ENCODE measurements around the gene GPR158.
"Not testable (repeated sequence)": the region's sequence is repeated elsewhere in the genome, so short reads cannot be mapped to it uniquely, and the experiment has no call there.

Gene GPR158

GRCh38 chr10:25317596-25318211, 142.9 kb downstream of the GPR158 start:
- not testable (repeated sequence) for DNase-seq

DNA sequence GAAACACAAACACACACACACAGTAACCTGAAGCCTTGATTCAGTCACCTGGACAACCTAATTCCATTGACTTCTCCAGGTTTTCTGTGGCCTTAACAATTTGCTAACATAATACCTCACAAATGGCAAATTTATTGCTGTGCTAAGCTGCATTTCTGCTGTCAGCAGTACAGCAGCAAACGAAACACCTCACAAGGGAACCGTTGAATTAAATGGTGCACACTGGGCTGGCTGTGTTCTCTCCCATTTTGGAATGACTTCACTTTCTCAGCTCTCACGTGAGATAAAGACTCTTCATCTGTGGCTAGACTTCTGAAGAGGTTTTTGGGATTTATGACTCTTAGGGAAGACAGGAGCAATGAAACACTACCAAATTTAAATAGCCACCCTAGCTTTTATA, 152.5 kb downstream of the GPR158 start:
- DNase-seq = no peak

GRCh38 chr10:25328361-25328760, 153.6 kb downstream of the GPR158 start:
- DNase-seq = no peak

DNA sequence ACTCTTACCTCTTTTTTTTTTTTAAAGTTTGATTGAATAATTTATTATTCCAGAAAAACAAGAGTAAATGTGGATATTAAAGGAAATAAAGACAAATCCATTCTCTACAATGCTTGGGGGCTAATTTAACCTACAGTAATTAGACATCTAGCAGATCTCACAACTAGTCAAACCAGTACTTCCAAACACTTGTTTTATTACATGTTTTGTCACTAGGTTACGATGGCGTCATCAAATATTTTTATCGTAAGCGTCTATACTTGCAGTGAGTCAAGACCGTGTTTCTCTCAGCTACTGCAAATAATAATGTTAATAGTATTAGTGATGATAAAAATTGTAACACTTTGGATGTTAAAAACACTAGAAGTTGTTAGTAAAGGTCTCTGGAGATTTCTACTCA, 154.8 kb downstream of the GPR158 start:
- not testable (repeated sequence) for DNase-seq

GRCh38 chr10:25334445-25334844, 159.6 kb downstream of the GPR158 start:
- no peak for DNase-seq

GRCh38 chr10:25336330-25336729, 161.5 kb downstream of the GPR158 start:
- DNase-seq = no peak

DNA sequence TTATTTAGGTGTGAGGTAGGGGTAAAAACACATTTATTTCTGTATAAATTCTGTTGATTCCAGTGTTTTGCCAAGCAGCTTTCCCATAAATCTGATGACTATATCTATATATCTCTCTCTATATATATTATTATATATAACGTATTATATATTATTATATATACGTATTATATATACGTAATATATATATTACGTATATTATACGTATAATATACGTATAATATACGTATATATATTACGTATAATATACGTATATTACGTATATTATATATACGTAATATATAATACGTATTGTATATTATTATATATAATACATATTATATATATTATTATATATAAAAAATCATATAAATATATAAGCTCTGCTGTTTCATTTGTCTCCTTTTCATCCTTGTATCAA, 163.5 kb downstream of the GPR158 start:
- DNase-seq = no peak

DNA sequence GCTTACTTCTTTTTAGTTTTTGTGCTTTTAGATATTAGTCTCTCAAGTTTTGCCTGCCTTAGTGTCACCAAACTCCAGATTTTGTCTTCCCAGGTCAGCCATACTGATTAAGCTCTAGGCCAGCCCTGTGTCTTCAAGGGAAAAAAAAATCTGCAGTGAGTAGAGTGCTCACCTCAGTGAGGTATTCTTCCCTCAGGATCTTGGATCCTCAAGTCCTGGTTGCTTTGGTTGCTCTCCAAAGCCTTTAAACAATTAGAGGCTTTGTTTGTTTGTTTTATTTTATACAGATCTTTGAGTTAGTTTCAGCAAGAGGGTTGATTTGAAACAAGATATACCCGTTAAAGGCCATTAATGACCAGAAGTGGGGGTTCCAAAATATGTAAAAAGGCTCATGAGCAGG, 165.2 kb downstream of the GPR158 start:
- no peak for DNase-seq

- DNase-seq = no peak
Observed at GRCh38 chr10:25349520-25349919, 174.7 kb downstream of the GPR158 start.

- DNase-seq = no peak
Observed at GRCh38 chr10:25356609-25357008, 181.8 kb downstream of the GPR158 start.

- no peak for DNase-seq
Observed at GRCh38 chr10:25357269-25357668, 182.5 kb downstream of the GPR158 start.

DNA sequence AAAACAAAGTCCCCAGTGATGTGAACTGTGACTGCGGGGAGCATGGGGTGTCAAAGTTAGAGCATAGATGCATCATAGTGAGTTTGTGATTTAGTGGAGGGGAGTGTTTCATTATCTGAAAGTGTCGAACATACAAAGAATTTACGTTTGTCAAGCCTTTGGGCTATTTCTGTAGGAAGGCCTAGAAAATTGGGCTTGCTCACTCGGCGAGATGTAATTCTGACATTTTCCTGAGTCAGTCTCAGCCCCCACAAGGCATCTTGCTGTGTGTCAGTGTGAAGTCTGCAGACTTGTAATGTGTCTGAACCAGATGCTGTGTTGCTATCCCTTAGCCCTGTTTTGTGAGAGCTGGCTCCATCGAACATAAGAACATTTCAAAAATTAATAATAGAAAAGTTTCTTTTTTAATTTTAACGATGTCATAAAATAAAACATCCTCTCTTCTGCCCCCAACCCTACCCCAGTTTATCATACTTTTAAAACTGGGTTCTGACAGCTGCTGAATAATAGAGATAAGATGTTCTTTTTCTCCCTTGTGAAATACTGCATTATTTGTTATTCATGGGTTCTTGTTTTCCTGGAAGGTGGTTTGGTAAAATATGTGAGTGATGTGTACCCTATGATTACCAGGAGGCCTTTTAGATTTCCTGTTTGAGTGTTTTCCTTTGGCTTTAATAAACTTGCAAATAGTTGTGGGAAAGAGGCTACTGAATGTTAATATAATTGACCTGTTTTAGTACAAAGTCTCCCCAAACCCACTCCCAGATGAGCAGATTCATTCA, 207.4 kb downstream of the GPR158 start:
- DNase-seq = no peak

DNA sequence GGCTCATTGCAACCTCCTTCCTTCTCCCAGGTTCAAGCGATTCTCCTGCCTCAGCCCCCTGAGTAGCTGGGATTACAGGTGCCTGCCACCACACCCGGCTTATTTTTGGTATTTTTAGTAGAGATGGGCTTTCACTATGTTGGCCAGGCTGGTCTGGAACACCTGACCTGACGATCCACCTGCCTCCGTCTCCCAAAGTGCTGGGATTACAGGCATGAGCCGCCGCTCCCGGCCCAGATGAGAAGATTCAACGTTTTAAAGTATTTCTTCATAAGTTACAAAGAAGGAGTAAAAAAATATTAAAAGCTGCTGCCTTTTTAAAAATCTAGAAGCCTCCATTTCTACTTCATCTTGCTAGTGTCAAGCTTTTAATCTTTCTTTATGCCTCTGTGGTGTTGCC, 208.1 kb downstream of the GPR158 start:
- DNase-seq = not testable (repeated sequence)

GRCh38 chr10:25383686-25384085, 208.9 kb downstream of the GPR158 start:
- no peak for DNase-seq

DNA sequence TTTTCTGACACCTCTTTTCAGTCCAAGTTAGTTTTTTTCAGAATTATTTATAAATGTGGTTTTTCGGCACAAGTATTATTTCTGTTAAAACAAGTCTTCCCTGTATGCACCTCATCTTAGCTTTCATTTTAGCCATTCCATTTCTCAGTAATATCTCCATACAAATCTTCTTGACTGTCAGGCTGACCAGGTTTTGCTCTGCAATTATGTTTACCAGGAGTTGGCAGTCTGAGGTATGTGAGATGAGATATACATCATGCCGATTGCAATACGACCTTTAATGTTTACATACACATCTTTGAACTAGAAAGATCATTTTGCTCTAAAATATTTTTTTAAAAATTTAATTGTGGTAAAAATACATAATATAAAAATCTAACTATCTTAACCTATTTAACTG, 209.8 kb downstream of the GPR158 start:
- DNase-seq = no peak

DNA sequence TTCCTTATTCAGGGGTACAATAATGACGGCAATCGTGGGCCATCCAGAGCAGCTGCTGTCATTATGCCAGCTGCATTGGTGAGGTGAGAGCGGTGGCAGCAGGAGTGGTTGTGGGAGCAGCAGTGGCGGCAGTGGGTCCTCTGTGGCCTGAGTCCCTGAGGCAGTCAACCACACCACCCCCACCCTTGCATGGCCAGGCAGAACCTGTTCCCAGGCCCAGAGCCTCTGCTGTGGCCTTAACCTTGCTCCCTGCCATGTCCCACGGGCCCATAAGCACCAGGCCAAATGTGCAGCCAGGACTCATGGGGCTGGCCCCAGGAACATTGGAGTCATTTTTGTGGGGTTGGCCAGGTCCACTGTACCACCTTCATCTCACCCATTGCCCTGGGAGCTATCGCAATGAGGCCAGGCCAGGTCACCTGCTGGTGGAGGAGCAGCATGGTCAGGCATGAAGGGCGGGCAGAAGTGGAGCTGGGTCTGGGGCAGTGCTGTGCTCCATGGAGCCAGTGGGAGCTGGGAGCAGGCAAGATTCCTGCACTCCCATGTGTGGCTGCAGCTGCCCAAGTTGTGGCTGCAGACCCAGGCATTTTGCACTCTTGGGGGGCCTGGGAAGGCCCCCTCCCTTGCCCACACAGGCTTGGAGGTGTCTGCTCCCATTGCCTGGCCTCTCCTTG, 213.5 kb downstream of the GPR158 start:
- DNase-seq = no peak

- DNase-seq = no peak
Observed at GRCh38 chr10:25388862-25389206, 214.0 kb downstream of the GPR158 start.

DNA sequence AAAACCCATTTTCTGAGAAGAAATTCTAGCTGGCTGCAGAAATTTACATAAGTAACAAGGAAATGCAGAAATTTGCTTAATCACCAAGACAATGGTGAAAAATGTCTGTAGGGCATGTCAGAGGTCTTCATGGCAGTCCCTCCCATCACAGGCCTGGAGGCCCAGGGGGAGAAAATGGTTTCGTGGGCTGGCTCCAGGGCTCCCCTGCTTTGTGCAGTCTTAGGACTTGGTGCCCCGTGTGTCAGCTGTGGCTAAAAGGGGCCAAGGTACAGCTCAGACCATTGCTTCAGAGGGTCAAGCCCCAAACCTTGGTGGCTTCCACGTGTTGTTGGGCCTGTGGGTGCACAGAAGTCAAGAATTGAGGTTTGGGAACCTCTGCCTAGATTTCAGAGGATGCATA, 215.9 kb downstream of the GPR158 start:
- DNase-seq = no peak

DNA sequence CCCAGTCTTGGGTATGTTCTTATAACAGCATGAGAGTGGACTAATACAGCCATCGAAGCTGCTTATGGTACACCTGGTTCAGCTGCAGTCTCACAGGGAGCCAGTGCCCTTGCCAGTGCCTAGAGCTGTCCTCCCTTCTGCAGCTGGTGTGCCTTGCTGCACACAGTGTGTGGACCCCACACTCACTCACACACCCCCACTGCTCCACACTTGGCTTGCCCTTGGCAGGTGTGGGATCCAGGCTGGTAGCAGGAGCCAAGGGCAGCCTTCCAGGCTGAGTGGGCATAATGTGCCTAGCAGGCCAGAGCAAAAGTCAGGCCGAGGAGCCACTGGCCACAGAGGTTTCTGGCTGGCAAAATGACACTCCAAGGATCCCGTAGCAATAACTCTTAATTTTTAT, 217.3 kb downstream of the GPR158 start:
- DNase-seq = no peak

DNA sequence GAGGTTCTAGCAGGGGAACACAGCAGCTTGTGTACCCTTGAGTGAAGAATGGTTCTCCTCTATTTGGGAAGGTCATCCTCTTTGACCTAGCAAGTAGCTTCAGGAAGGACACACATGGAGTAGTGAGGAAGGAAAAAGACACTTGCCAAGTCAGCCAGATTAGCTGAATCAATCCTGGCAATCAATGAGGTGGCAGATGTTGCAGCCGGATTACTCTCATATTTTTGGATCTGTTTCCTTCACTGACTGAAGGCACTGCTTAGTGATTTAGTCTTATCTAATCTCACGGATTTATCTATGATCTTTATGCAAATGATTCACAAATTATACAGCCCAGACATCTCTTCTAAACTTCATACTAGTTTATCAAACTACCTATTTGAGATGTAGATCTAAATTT, 218.8 kb downstream of the GPR158 start:
- no peak for DNase-seq

GRCh38 chr10:25398680-25399079, 223.9 kb downstream of the GPR158 start:
- DNase-seq = no peak

DNA sequence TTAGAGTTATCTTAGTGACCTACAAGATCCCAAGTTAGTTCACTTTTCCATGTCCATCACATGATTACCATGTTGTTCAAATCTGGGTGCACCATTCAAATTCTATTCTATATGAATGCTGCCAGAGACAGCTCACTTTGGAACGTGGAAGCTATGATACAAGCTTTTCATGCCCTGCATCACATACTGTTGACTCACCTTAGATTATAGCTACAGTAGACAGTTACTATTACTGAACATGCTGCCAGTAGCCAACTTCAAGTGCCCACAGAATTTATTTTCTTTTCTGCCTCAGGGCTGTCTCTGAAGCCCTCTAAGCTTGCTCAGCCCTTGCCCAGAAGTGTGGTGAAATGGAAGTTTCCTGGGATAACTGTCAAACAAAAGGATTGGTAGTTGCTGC, 231.1 kb downstream of the GPR158 start:
- DNase-seq = no peak

DNA sequence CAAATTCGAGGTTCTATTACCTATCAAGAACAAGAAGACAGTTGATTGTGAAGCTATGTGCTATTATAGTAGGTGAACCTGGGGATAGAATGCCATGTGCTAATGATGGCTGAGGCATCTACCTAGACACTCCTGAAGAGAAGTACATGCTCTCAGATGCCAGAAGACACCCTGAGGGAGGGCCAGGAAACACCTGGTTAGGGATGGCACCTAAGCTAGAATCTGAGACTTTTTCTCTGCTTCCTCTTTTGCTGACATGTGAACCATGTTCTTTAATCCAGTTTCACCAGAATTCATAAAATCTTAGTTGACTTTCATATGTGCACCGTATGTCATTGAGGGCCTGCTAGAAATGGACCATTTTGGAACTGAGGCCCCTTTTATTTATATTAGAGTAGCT, 242.8 kb downstream of the GPR158 start:
- no peak for DNase-seq

GRCh38 chr10:25425776-25426175, 251.0 kb downstream of the GPR158 start:
- no peak for DNase-seq
